Stimulated activated CD8-positive, alpha-beta memory T cell treated with anti-CD3 and anti-CD28 coated beads, Interleukin-15, amount 100 ng/mL, for 48 hours (primary cell): Measurements from ENCODE around the gene UBAC1.
"Not testable (repeated sequence)": the region's sequence is repeated elsewhere in the genome, so short reads cannot be mapped to it uniquely, and the experiment has no call there.

Experiments used
- DNase-seq, 2 donors: peaks; one replicate each; pipeline ENCODE4 v3.0.0-alpha.2; 2020; ENCODE audit warnings: low read depth in 2 of 2

UBAC1 gene

GRCh38 chr9:135901826-135902225, 59.3 kb downstream of the UBAC1 start:
- no peak for DNase-seq

- no peak for DNase-seq
These were observed 60.0 kb downstream of the UBAC1 start for GRCh38 chr9:135901031-135901758.

GRCh38 chr9:135898634-135899407, 62.4 kb downstream of the UBAC1 start:
- no peak for DNase-seq

GRCh38 chr9:135896626-135897025, 64.5 kb downstream of the UBAC1 start:
- DNase-seq = no peak

GRCh38 chr9:135896205-135896604, 65.0 kb downstream of the UBAC1 start:
- DNase-seq = no peak

GRCh38 chr9:135895202-135895848, 65.8 kb downstream of the UBAC1 start:
- DNase-seq = no peak

GRCh38 chr9:135893104-135893503, 68.1 kb downstream of the UBAC1 start:
- DNase-seq = no peak

- DNase-seq = not testable (repeated sequence)
These were observed 68.8 kb downstream of the UBAC1 start for GRCh38 chr9:135892327-135892726.

GRCh38 chr9:135891027-135891631, 70.0 kb downstream of the UBAC1 start:
- DNase-seq = no peak

- DNase-seq = no peak
These were observed 70.8 kb downstream of the UBAC1 start for GRCh38 chr9:135890190-135891026.

GRCh38 chr9:135889564-135890189, 71.5 kb downstream of the UBAC1 start:
- no peak for DNase-seq

- DNase-seq = no peak
These were observed 72.3 kb downstream of the UBAC1 start for GRCh38 chr9:135888766-135889394.

- no peak for DNase-seq
These were observed 72.9 kb downstream of the UBAC1 start for GRCh38 chr9:135888126-135888765.

- DNase-seq = peak; percentile 41 to 52
These were observed 73.6 kb downstream of the UBAC1 start for GRCh38 chr9:135887585-135888050.

- DNase-seq = no peak
These were observed 74.1 kb downstream of the UBAC1 start for GRCh38 chr9:135887021-135887507.

GRCh38 chr9:135886147-135886981, 74.8 kb downstream of the UBAC1 start:
- no peak for DNase-seq

- DNase-seq = no peak
These were observed 75.9 kb downstream of the UBAC1 start for GRCh38 chr9:135885100-135885853.
